RWPE1 (cell line): ENCODE results near the gene INTS6L.

Experiments
- CTCF ChIA-PET: fragments of 350-600 bp; sonication (Branson Sonifier 250); formaldehyde crosslinking; extraction: SDS; loops from one replicate; lab custom pipeline; 2021; lab: Yijun Ruan, JAX
- POLR2A ChIA-PET: fragments of 400-600 bp; formaldehyde crosslinking; extraction: SDS; loops from one replicate; lab custom pipeline; 2020; ENCODE audit warnings: antibody characterized with exemption; ENCODE audit not compliant: low non-redundant PET; lab: Yijun Ruan, JAX
- DNase-seq: peaks from one replicate; pipeline ENCODE4 v3.0.0; 2012; ENCODE audit warnings: low spot score
- H3K27ac ChIP-seq: fragments of 450-650 bp; 2 replicates; pipeline ENCODE4 v1.5.1; 2017
- TF ChIP-seq, protein P1 (sequence below): fragments of 450-650 bp; conservative IDR thresholded peaks from 2 replicates; pipeline ENCODE4 v1.5.1; 2017; ENCODE audit warnings: low read depth, mild to moderate bottlenecking

The INTS6L gene

GRCh38 chrX:135543924-135544323 lies 23.5 kb downstream of the INTS6L start:
- TF ChIP-seq, protein P1, sequence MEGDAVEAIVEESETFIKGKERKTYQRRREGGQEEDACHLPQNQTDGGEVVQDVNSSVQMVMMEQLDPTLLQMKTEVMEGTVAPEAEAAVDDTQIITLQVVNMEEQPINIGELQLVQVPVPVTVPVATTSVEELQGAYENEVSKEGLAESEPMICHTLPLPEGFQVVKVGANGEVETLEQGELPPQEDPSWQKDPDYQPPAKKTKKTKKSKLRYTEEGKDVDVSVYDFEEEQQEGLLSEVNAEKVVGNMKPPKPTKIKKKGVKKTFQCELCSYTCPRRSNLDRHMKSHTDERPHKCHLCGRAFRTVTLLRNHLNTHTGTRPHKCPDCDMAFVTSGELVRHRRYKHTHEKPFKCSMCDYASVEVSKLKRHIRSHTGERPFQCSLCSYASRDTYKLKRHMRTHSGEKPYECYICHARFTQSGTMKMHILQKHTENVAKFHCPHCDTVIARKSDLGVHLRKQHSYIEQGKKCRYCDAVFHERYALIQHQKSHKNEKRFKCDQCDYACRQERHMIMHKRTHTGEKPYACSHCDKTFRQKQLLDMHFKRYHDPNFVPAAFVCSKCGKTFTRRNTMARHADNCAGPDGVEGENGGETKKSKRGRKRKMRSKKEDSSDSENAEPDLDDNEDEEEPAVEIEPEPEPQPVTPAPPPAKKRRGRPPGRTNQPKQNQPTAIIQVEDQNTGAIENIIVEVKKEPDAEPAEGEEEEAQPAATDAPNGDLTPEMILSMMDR = no peak
- POLR2A ChIA-PET = no interaction called here
- H3K27ac ChIP-seq = no peak overlapping the region
- no peak for DNase-seq
- CTCF ChIA-PET = interaction anchor here (0.6 kb wide), 1 partner anchor 52 kb away, joined by 3 read pairs; no protein-coding TSS in a partner anchor

- no peak overlapping the region for H3K27ac ChIP-seq
- POLR2A ChIA-PET = no interaction called here
- TF ChIP-seq, protein P1 = no peak
Measured at GRCh38 chrX:135544338-135544948, 24.0 kb downstream of the INTS6L start.

GRCh38 chrX:135547767-135548166 lies 27.3 kb downstream of the INTS6L start:
- TF ChIP-seq, protein P1 = no peak
- CTCF ChIA-PET = no interaction called here
- POLR2A ChIA-PET = no interaction called here
- DNase-seq = no peak
- H3K27ac ChIP-seq = no peak overlapping the region

More at GRCh38 chrX:135544338-135544948, 24.0 kb downstream of the INTS6L start:
- no peak for DNase-seq
- CTCF ChIA-PET = interaction anchor here (0.6 kb wide), 1 partner anchor 52 kb away, joined by 3 read pairs; no protein-coding TSS in a partner anchor

DNA sequence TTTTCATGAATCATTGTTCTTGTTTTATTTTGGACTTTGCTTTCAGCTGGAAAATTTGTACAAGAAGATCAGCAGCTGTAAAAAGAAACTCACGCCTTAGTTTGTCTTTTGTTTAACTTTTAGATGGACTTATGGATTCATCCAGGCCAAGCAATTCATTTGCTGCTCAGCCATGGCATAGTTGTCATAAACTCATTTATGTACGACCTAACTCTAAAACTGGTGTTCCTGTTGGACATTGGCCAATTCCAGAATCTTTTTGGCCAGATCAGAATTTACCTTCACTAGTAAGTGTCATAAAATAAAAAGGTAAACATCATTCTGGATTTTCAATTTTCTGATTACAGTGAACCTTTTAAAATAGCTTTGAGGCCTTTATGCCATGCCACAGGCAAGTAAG lies 29.1 kb downstream of the INTS6L start:
- DNase-seq = no peak
- TF ChIP-seq, protein P1 = no peak
- no peak overlapping the region for H3K27ac ChIP-seq
- CTCF ChIA-PET = no interaction called here
- POLR2A ChIA-PET = no interaction called here

GRCh38 chrX:135556055-135556454 lies 35.6 kb downstream of the INTS6L start:
- TF ChIP-seq, protein P1 = no peak
- CTCF ChIA-PET = no interaction called here
- no peak overlapping the region for H3K27ac ChIP-seq
- DNase-seq = no peak
- POLR2A ChIA-PET = no interaction called here

- TF ChIP-seq, protein P1 = no peak
- CTCF ChIA-PET = no interaction called here
- no peak for DNase-seq
- H3K27ac ChIP-seq = no peak overlapping the region
- POLR2A ChIA-PET = no interaction called here
Measured at GRCh38 chrX:135557344-135557743, 36.9 kb downstream of the INTS6L start.
